ENCODE results near the gene MEGF10.

GRCh38 chr5:127423173-127423798 is 132.7 kb downstream of the MEGF10 start:
- no peak for TF ChIP-seq TAF1 (IDR thresholded peaks at IDR 0.05; ENCODE audit: low read depth, low read length)
- TF ChIP-seq RNF2 (IDR thresholded peaks at IDR 0.05; ENCODE audit: borderline replicate concordance, low read depth, low read length, missing control alignments, poor library complexity, severe bottlenecking), result no peak
- TF ChIP-seq RAD21 (IDR thresholded peaks at IDR 0.05 in 1 of 2, conservative IDR thresholded peaks at IDR 0.05 in 1 of 2; ENCODE audit: low read depth in 2 of 2, low read length in 2 of 2), result no peak
- no peak for TF ChIP-seq EP300 (IDR thresholded peaks at IDR 0.05; ENCODE audit: borderline replicate concordance in 1 of 2, low read depth in 2 of 2, low read length in 2 of 2)

Data from H1 (cell line).